ENCODE results near the gene ZNF575.
"Not testable (repeated sequence)": the region's sequence is repeated elsewhere in the genome, so short reads cannot be mapped to it uniquely, and the experiment has no call there.

ZNF575 gene

GRCh38 chr19:43511324-43511723 is 21.7 kb upstream of the ZNF575 start:
- DNase-seq: no peak

GRCh38 chr19:43512399-43512798 is 20.6 kb upstream of the ZNF575 start:
- DNase-seq: not testable (repeated sequence)

GRCh38 chr19:43518051-43518450 is 14.9 kb upstream of the ZNF575 start:
- no peak for DNase-seq

- peak; percentile 76 to 81 for DNase-seq
Observed at GRCh38 chr19:43519436-43520088, 13.4 kb upstream of the ZNF575 start.

- DNase-seq: no peak
Observed at GRCh38 chr19:43522929-43523328, 10.1 kb upstream of the ZNF575 start.

GRCh38 chr19:43523696-43524095 is 9.3 kb upstream of the ZNF575 start:
- DNase-seq: not testable (repeated sequence)

- DNase-seq: peak; percentile 35 to 47
Observed at GRCh38 chr19:43524922-43525835, 7.8 kb upstream of the ZNF575 start.

GRCh38 chr19:43525836-43526771 is 6.9 kb upstream of the ZNF575 start:
- DNase-seq: peak in 1 of 2 donors; percentile 6

GRCh38 chr19:43526884-43527859 is 5.8 kb upstream of the ZNF575 start, which contains the start of gene ETHE1:
Gene ETHE1, minus strand, starts transcription at chr19:43527201. Its CDS starts 24 bp downstream, at chr19:43527177.
- peak; percentile 63 to 69 for DNase-seq

GRCh38 chr19:43527860-43528622 is 4.9 kb upstream of the ZNF575 start:
- DNase-seq: no peak

- DNase-seq: no peak
Observed at GRCh38 chr19:43532571-43532961, 422 bp upstream of the ZNF575 start.

- peak; percentile 95 to 96 for DNase-seq
Observed at GRCh38 chr19:43533546-43534304, 737 bp downstream of the ZNF575 start.

- no peak for DNase-seq
Observed at GRCh38 chr19:43534305-43534815, 1.4 kb downstream of the ZNF575 start.

- DNase-seq: peak; percentile 36 to 41
Observed at GRCh38 chr19:43534816-43535761, 2.1 kb downstream of the ZNF575 start.

GRCh38 chr19:43538922-43539321 is 5.9 kb downstream of the ZNF575 start:
- DNase-seq: no peak

GRCh38 chr19:43540381-43540780 is 7.4 kb downstream of the ZNF575 start:
- DNase-seq: no peak

- no peak for DNase-seq
Observed at GRCh38 chr19:43541920-43542650, 9.1 kb downstream of the ZNF575 start.

- DNase-seq: no peak
Observed at GRCh38 chr19:43544077-43544476, 11.1 kb downstream of the ZNF575 start.
